ENCODE measurements around the gene TRIM15. TPM values are rescaled to one million over a fixed set of nuclear protein-coding genes. Genes with fewer than 3 reads are reported as not detected.
A peak's percentile ranks its signal among the peaks of the same experiment; 100 is the strongest.

Gene TRIM15
- total and polyA plus RNA-seq, 10 of the 15 experiments (the other 5 are each of a cell fraction or from before 2014, with no cell fraction given): 0.29 TPM; not detected in 9

DNA sequence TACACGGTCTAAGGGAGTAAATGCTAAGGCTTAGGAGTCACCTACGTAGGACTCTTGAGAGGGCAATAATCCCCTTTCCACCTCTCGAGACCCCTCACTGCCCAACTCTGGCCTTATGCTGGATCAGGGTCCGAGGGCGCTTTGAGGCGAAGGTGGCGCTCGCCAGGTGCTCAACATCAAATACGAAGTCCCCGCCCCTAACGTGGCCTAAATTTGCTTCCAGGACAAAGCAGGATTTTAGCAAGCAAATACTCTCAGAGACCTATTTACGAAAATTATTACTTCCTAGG lies 50.3 kb downstream of the TRIM15 start:
- ChIA-PET RAD21 (ENCODE audit: unreplicated experiment) (interaction anchor here (0.9 to 2.1 kb wide), 5 partner anchors 12 to 113 kb away, joined by 3 to 9 read pairs (median 4); partner anchors contain the start of gene TRIM39), SMC1A (ENCODE audit: uncharacterized antibody, unreplicated experiment) (interaction anchor here (0.8 to 3.1 kb wide), 5 partner anchors 14 to 249 kb away, joined by 3 to 9 read pairs (median 3); partner anchors contain the start of gene TRIM39), POLR2A (interaction anchor here (0.8 to 3.3 kb wide), 7 partner anchors 10 to 153 kb away, joined by 3 to 20 read pairs (median 5); partner anchors contain the start of genes PPP1R11 and TRIM39), CTCF (interaction anchor here (0.7 to 1.9 kb wide), 7 partner anchors 9 to 517 kb away, joined by 3 to 5 read pairs (median 4); no protein-coding TSS in a partner anchor)
- WGBS (ENCODE audit: insufficient coverage, insufficient replicate concordance, low lambda C conversion rate, missing lambda C conversion rate): under 1% methylated on average over 12 of the region's 12 CpGs
- FAIRE-seq (no peak), DNase-seq (ENCODE audit: low read depth, low spot score) (no peak), ATAC-seq (no peak)
- Histone ChIP-seq H3K4me3 (peak overlapping the region; percentile 70), H3K27ac (ENCODE audit: control insufficient read depth, insufficient read depth) (peak overlapping the region; percentile 97), H3K79me2 (ENCODE audit: control insufficient read depth, insufficient read depth, low read length) (peaks cover 46% of the 10 kb centered on the region), H3K36me3 (ENCODE audit: control insufficient read depth in 2 of 2, insufficient read depth in 2 of 2, low read length in 1 of 2) (peaks cover 0 to 8% of the 10 kb centered on the region in 2 experiments; a peak in 1 of 4 replicates), H3K9ac (ENCODE audit: control insufficient read depth, insufficient read depth, low read length) (peak overlapping the region; percentile 100), H3K4me2 (ENCODE audit: control insufficient read depth, insufficient read depth) (peak overlapping the region; percentile 82), H3K4me1 (ENCODE audit: control insufficient read depth, insufficient read depth, low read length) (peaks cover 22% of the 10 kb centered on the region), H3K27me3 (replicated peaks in 1 of 2; ENCODE audit: control insufficient read depth in 2 of 2, insufficient read depth in 2 of 2, low read length in 1 of 2) (no peaks in the 10 kb centered on the region), H2AFZ (ENCODE audit: control insufficient read depth, low read depth, low read length) (peak overlapping the region; percentile 91), H3K9me3 (replicated peaks; ENCODE audit: control insufficient read depth, insufficient read depth, low read length) (no peaks in the 10 kb centered on the region), H4K20me1 (ENCODE audit: control insufficient read depth, insufficient read depth) (no peaks in the 10 kb centered on the region)
- intact Hi-C loops (cut with micrococcal nuclease; ENCODE audit: unreplicated experiment) (loop anchor here (2.0 to 5.0 kb wide), 2 partner anchors 113 to 134 kb away; partner anchors contain the start of genes RPP21 and TRIM39), in situ Hi-C loops (cut with MboI) (no loop called here)
- BruUV-seq (replicated peaks): no TSS peak
- TF ChIP-seq, protein P1, sequence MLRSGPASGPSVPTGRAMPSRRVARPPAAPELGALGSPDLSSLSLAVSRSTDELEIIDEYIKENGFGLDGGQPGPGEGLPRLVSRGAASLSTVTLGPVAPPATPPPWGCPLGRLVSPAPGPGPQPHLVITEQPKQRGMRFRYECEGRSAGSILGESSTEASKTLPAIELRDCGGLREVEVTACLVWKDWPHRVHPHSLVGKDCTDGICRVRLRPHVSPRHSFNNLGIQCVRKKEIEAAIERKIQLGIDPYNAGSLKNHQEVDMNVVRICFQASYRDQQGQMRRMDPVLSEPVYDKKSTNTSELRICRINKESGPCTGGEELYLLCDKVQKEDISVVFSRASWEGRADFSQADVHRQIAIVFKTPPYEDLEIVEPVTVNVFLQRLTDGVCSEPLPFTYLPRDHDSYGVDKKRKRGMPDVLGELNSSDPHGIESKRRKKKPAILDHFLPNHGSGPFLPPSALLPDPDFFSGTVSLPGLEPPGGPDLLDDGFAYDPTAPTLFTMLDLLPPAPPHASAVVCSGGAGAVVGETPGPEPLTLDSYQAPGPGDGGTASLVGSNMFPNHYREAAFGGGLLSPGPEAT (IDR thresholded peaks at IDR 0.05; ENCODE audit: low read depth): peak; percentile 13; the same call in 1 of the 2 replicates
- TF ChIP-seq ZNF207 (IDR thresholded peaks at IDR 0.05; ENCODE audit: borderline replicate concordance) (no peak), ATF7 (IDR thresholded peaks at IDR 0.05; ENCODE audit: low read depth) (0 out of 2 replicates have a peak, but pooled peaks have one; percentile 7), CBX5 (IDR thresholded peaks at IDR 0.05; ENCODE audit: low read depth) (no peak), ZNF622 (IDR thresholded peaks at IDR 0.05) (no peak), BACH1 (IDR thresholded peaks at IDR 0.05; ENCODE audit: borderline replicate concordance) (no peak), STAT1 (conservative IDR thresholded peaks at IDR 0.05) (no peak), POLR2AphosphoS5 (IDR thresholded peaks at IDR 0.05; ENCODE audit: low read length) (no peak), NBN (IDR thresholded peaks at IDR 0.05) (0 out of 2 replicates have a peak, but pooled peaks have one; percentile 13), SREBF1 (IDR thresholded peaks at IDR 0.05; ENCODE audit: low read length) (no peak), RAD21 (IDR thresholded peaks at IDR 0.05; ENCODE audit: insufficient read depth, low read depth, low read length) (no peak), EZH2 (IDR thresholded peaks at IDR 0.05; ENCODE audit: borderline replicate concordance, control insufficient read depth, low read depth, low read length) (no peak), PAX8 (IDR thresholded peaks at IDR 0.05) (no peak), ZNF384 (IDR thresholded peaks at IDR 0.05; ENCODE audit: borderline replicate concordance, low read depth, low read length) (no peak), BMI1 (IDR thresholded peaks at IDR 0.05; ENCODE audit: borderline replicate concordance) (no peak)
- TF ChIP-seq, protein P2, sequence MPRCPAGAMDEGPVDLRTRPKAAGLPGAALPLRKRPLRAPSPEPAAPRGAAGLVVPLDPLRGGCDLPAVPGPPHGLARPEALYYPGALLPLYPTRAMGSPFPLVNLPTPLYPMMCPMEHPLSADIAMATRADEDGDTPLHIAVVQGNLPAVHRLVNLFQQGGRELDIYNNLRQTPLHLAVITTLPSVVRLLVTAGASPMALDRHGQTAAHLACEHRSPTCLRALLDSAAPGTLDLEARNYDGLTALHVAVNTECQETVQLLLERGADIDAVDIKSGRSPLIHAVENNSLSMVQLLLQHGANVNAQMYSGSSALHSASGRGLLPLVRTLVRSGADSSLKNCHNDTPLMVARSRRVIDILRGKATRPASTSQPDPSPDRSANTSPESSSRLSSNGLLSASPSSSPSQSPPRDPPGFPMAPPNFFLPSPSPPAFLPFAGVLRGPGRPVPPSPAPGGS (IDR thresholded peaks at IDR 0.05; ENCODE audit: borderline replicate concordance, insufficient read depth, low read depth, low read length, poor library complexity, severe bottlenecking): no peak
- TF ChIP-seq, protein P3, sequence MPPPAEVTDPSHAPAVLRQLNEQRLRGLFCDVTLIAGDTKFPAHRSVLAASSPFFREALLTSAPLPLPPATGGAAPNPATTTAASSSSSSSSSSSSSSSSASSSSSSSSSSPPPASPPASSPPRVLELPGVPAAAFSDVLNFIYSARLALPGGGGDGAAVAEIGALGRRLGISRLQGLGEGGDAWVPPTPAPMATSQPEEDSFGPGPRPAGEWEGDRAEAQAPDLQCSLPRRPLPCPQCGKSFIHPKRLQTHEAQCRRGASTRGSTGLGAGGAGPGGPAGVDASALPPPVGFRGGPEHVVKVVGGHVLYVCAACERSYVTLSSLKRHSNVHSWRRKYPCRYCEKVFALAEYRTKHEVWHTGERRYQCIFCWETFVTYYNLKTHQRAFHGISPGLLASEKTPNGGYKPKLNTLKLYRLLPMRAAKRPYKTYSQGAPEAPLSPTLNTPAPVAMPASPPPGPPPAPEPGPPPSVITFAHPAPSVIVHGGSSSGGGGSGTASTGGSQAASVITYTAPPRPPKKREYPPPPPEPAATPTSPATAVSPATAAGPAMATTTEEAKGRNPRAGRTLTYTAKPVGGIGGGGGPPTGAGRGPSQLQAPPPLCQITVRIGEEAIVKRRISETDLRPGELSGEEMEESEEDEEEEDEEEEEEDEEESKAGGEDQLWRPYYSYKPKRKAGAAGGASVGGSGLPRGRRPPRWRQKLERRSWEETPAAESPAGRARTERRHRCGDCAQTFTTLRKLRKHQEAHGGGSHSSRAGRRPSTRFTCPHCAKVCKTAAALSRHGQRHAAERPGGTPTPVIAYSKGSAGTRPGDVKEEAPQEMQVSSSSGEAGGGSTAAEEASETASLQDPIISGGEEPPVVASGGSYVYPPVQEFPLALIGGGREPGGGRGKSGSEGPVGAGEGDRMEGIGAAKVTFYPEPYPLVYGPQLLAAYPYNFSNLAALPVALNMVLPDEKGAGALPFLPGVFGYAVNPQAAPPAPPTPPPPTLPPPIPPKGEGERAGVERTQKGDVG (CRISPR knock-in tag; IDR thresholded peaks at IDR 0.05): peak; percentile 69; the same call in 1 of the 2 replicates
- TF ChIP-seq, protein P4, sequence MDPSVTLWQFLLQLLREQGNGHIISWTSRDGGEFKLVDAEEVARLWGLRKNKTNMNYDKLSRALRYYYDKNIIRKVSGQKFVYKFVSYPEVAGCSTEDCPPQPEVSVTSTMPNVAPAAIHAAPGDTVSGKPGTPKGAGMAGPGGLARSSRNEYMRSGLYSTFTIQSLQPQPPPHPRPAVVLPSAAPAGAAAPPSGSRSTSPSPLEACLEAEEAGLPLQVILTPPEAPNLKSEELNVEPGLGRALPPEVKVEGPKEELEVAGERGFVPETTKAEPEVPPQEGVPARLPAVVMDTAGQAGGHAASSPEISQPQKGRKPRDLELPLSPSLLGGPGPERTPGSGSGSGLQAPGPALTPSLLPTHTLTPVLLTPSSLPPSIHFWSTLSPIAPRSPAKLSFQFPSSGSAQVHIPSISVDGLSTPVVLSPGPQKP (IDR thresholded peaks at IDR 0.05; ENCODE audit: low read depth, low read length): no peak

Measured in GM12878 (cell line).